ENCODE measurements around the gene MITF. TPM values are rescaled to one million over a fixed set of nuclear protein-coding genes. Genes with fewer than 3 reads are reported as not detected.

MITF gene
- total RNA-seq, 1 experiment from 2014 or later = 4.3 TPM

- no peak for DNase-seq
- ChIA-PET POLR2A (no interaction called here), CTCF (no interaction called here)
- Histone ChIP-seq H3K27me3 (replicated peaks; ENCODE audit: control insufficient read depth, insufficient read depth, low read length) (no peaks in the 10 kb centered on the region), H3K4me3 (ENCODE audit: low read depth, low read length) (no peak overlapping the region), H3K4me1 (peaks cover 24% of the 10 kb centered on the region), H3K36me3 (ENCODE audit: control insufficient read depth, insufficient read depth, low read length) (no peaks in the 10 kb centered on the region), H3K9me3 (no peaks in the 10 kb centered on the region)
- intact Hi-C loops (cut with micrococcal nuclease; ENCODE audit: unreplicated experiment) = loop anchor here (10.0 kb wide), 1 partner anchor 52 kb away; the partner anchor contains the start of gene MITF
- Mint-ChIP-seq H3K4me3 (ENCODE audit: unreplicated experiment) (no peak overlapping the region), H3K27me3 (ENCODE audit: insufficient read depth, unreplicated experiment) (no peaks in the 10 kb centered on the region), H3K4me1 (ENCODE audit: low read depth, unreplicated experiment) (peaks cover 14% of the 10 kb centered on the region), H3K27ac (ENCODE audit: unreplicated experiment) (no peak overlapping the region), H3K36me3 (ENCODE audit: insufficient read depth, unreplicated experiment) (no peaks in the 10 kb centered on the region), H3K9me3 (ENCODE audit: unreplicated experiment) (no peaks in the 10 kb centered on the region)
- TF ChIP-seq CTCF (IDR thresholded peaks at IDR 0.05; ENCODE audit: insufficient read depth in 1 of 2, low read depth in 1 of 2, low read length in 1 of 2, severe bottlenecking in 1 of 2, unreplicated experiment in 1 of 2) = no peak
- BruUV-seq (replicated peaks) = no TSS peak
Observed at GRCh38 chr3:69786854-69787253, 47.6 kb downstream of the MITF start.

GRCh38 chr3:69787436-69788168 lies 48.3 kb downstream of the MITF start:
- POLR2A ChIA-PET = no interaction called here
- no TSS peak for BruUV-seq (replicated peaks)

GRCh38 chr3:69791106-69791505 lies 51.8 kb downstream of the MITF start:
- Histone ChIP-seq H3K27me3 (replicated peaks; ENCODE audit: control insufficient read depth, insufficient read depth, low read length) (no peaks in the 10 kb centered on the region), H3K9me3 (no peaks in the 10 kb centered on the region), H3K36me3 (ENCODE audit: control insufficient read depth, insufficient read depth, low read length) (no peaks in the 10 kb centered on the region), H3K4me3 (ENCODE audit: low read depth, low read length) (no peak overlapping the region), H3K4me1 (peaks cover 7% of the 10 kb centered on the region; the same call in 1 of the 2 replicates)
- ChIA-PET POLR2A (no interaction called here), CTCF (interaction anchor here (2.4 kb wide), 1 partner anchor 100 kb away, joined by 12 read pairs; no protein-coding TSS in a partner anchor)
- intact Hi-C loops (cut with micrococcal nuclease; ENCODE audit: unreplicated experiment) = loop anchor here (10.0 kb wide), 1 partner anchor 154 kb away; no protein-coding TSS in a partner anchor
- H3K27me3 Mint-ChIP-seq (ENCODE audit: insufficient read depth, unreplicated experiment) = no peaks in the 10 kb centered on the region
- no TSS peak for BruUV-seq (replicated peaks)
- H3K4me1 Mint-ChIP-seq (ENCODE audit: low read depth, unreplicated experiment) = peaks cover 6% of the 10 kb centered on the region
- H3K4me3 Mint-ChIP-seq (ENCODE audit: unreplicated experiment) = no peak overlapping the region
- no peaks in the 10 kb centered on the region for H3K9me3 Mint-ChIP-seq (ENCODE audit: unreplicated experiment)
- H3K36me3 Mint-ChIP-seq (ENCODE audit: insufficient read depth, unreplicated experiment) = no peaks in the 10 kb centered on the region
- no peak for DNase-seq
- H3K27ac Mint-ChIP-seq (ENCODE audit: unreplicated experiment) = no peak overlapping the region
- TF ChIP-seq CTCF (IDR thresholded peaks at IDR 0.05; ENCODE audit: insufficient read depth in 1 of 2, low read depth in 1 of 2, low read length in 1 of 2, severe bottlenecking in 1 of 2, unreplicated experiment in 1 of 2) = no peak

More at GRCh38 chr3:69787436-69788168, 48.3 kb downstream of the MITF start:
- TF ChIP-seq CTCF (IDR thresholded peaks at IDR 0.05; ENCODE audit: insufficient read depth in 1 of 2, low read depth in 1 of 2, low read length in 1 of 2, severe bottlenecking in 1 of 2, unreplicated experiment in 1 of 2) = no peak
- H3K4me1 Mint-ChIP-seq (ENCODE audit: low read depth, unreplicated experiment) = peaks cover 14% of the 10 kb centered on the region
- Histone ChIP-seq H3K4me3 (ENCODE audit: low read depth, low read length) (no peak overlapping the region), H3K4me1 (peaks cover 24% of the 10 kb centered on the region), H3K9me3 (no peaks in the 10 kb centered on the region), H3K36me3 (ENCODE audit: control insufficient read depth, insufficient read depth, low read length) (no peaks in the 10 kb centered on the region), H3K27me3 (replicated peaks; ENCODE audit: control insufficient read depth, insufficient read depth, low read length) (no peaks in the 10 kb centered on the region)
- no peaks in the 10 kb centered on the region for H3K36me3 Mint-ChIP-seq (ENCODE audit: insufficient read depth, unreplicated experiment)
- CTCF ChIA-PET = no interaction called here
- no peaks in the 10 kb centered on the region for H3K9me3 Mint-ChIP-seq (ENCODE audit: unreplicated experiment)
- H3K27ac Mint-ChIP-seq (ENCODE audit: unreplicated experiment) = no peak overlapping the region
- H3K27me3 Mint-ChIP-seq (ENCODE audit: insufficient read depth, unreplicated experiment) = no peaks in the 10 kb centered on the region
- no peak for DNase-seq
- intact Hi-C loops (cut with micrococcal nuclease; ENCODE audit: unreplicated experiment) = loop anchor here (10.0 kb wide), 1 partner anchor 53 kb away; the partner anchor contains the start of gene MITF
- H3K4me3 Mint-ChIP-seq (ENCODE audit: unreplicated experiment) = no peak overlapping the region

Data from Caco-2 (cell line).